K562 (cell line): Measurements from ENCODE around the gene ERP44. TPM values are rescaled to one million over a fixed set of nuclear protein-coding genes. Genes with fewer than 3 reads are reported as not detected.

Experiments
- CHD1 ChIP-seq: fragments of 200-600 bp; sonication (generic); IDR thresholded peaks from one replicate; pipeline ENCODE4 v1.6.1; 2012; ENCODE audit warnings: mild to moderate bottlenecking, moderate library complexity, low read length, inconsistent platforms
- COPS2 ChIP-seq: fragments of 450-650 bp; conservative IDR thresholded peaks from 2 replicates; pipeline ENCODE4 v1.6.1; 2016; ENCODE audit warnings: mild to moderate bottlenecking, moderate library complexity
- E2F8 ChIP-seq: fragments of 450-650 bp; IDR thresholded peaks from 2 replicates; pipeline ENCODE4 v1.7.1; 2018; ENCODE audit warnings: mild to moderate bottlenecking, low read depth; ENCODE audit not compliant: partially characterized antibody
- HINFP ChIP-seq: fragments of 450-650 bp; conservative IDR thresholded peaks from 2 replicates; pipeline ENCODE4 v1.6.1; 2016; ENCODE audit warnings: missing genetic modification characterization, low read depth, mild to moderate bottlenecking, control low read depth, missing compliant biosample characterization
- HOXB6 ChIP-seq: fragments of 250-450 bp; sonication (Bioruptor Pico); IDR thresholded peaks from 2 replicates; pipeline ENCODE4 v1.5.1; 2022; ENCODE audit warnings: mild to moderate bottlenecking, borderline replicate concordance
- KDM2B ChIP-seq: fragments of 250-450 bp; sonication (Bioruptor Pico); IDR thresholded peaks from 2 replicates; pipeline ENCODE4 v1.8.0; 2021; ENCODE audit warnings: mild to moderate bottlenecking, moderate library complexity
- MXI1 ChIP-seq: IDR thresholded peaks from 2 replicates; pipeline ENCODE4 v1.6.1; 2011; ENCODE audit warnings: low read depth, mild to moderate bottlenecking, improper control_type of control experiment, low read length
- NFYB ChIP-seq: IDR thresholded peaks from 2 replicates; pipeline ENCODE4 v1.6.1; 2011; ENCODE audit warnings: mild to moderate bottlenecking, moderate library complexity; ENCODE audit not compliant: insufficient read length; ENCODE audit errors: extremely low read depth
- NR1H2 ChIP-seq: sonication (generic); formaldehyde crosslinking; IDR thresholded peaks from 2 replicates; pipeline ENCODE4 v1.4.0; 2020; ENCODE audit warnings: mild to moderate bottlenecking, missing genetic modification reagents
- RFX5 ChIP-seq: IDR thresholded peaks from 2 replicates; pipeline ENCODE4 v1.6.1; 2011; ENCODE audit warnings: low read depth, mild to moderate bottlenecking, improper control_type of control experiment, low read length
- STAG1 ChIP-seq: sonication (generic); formaldehyde crosslinking; IDR thresholded peaks from 2 replicates; pipeline ENCODE4 v1.5.0; 2020; ENCODE audit warnings: missing genetic modification reagents, borderline replicate concordance
- THAP7 ChIP-seq: fragments of 250-450 bp; sonication (Bioruptor Pico); IDR thresholded peaks from 2 replicates; pipeline ENCODE4 v1.5.0; 2021
- TOE1 ChIP-seq, 2 experiments: fragments of 450-650 bp in 1 of 2; sonication (generic) in 1 of 2; formaldehyde crosslinking in 1 of 2; IDR thresholded peaks; 2 replicates each; pipeline versions ENCODE4 v1.7.1 to v1.8.0; 2016 to 2022; ENCODE audit warnings: borderline replicate concordance in 2 of 2, mild to moderate bottlenecking in 2 of 2, antibody characterized with exemption in 1 of 2, inconsistent platforms in 1 of 2, low read depth in 1 of 2, missing genetic modification reagents in 1 of 2, moderate library complexity in 1 of 2
- ZBED1 ChIP-seq: IDR thresholded peaks from 2 replicates; pipeline ENCODE4 v1.6.1; 2014
- ZC3H8 ChIP-seq: fragments of 450-650 bp; IDR thresholded peaks from 2 replicates; pipeline ENCODE4 v1.6.1; 2017
- ZNF324 ChIP-seq: fragments of 250-450 bp; sonication (Bioruptor Pico); IDR thresholded peaks from 2 replicates; pipeline ENCODE4 v1.4.0; 2020; ENCODE audit warnings: mild to moderate bottlenecking
- ZNF436 ChIP-seq: fragments of 250-450, 450-650 bp; sonication (Bioruptor Pico); formaldehyde crosslinking; IDR thresholded peaks from 2 replicates; pipeline ENCODE4 v1.7.0; 2020; ENCODE audit warnings: mild to moderate bottlenecking
- ZNF655 ChIP-seq: fragments of 250-450 bp; sonication (Bioruptor Pico); IDR thresholded peaks from 2 replicates; pipeline ENCODE4 v1.5.0; 2021
- ZNF740 ChIP-seq, 3 experiments: fragments of 200-800 bp in 1 of 3; sonication (Bioruptor generic) in 1 of 3; sonication (generic) in 1 of 3; formaldehyde crosslinking in 1 of 3; IDR thresholded peaks; 2 replicates each; pipeline versions ENCODE4 v1.6.1 to v1.8.0; 2016 to 2022; ENCODE audit warnings: mild to moderate bottlenecking in 2 of 3, missing compliant biosample characterization in 2 of 3, missing genetic modification characterization in 2 of 3, missing genetic modification reagents in 1 of 3
- polyA plus RNA-seq, 8 experiments: library from polyadenylated mRNA; depleted of rRNA in 4 of 8; stranded (reverse) in 5 of 8; unstranded in 3 of 8; fragments of >200 nt; fragmentation: Nextera tagmentation in 2 of 8; fragmentation: Illumina TruSeq in 1 of 8; extraction: Ambion mirVana in 2 of 8; extraction: Trizol in 1 of 8; gene quantifications; 2 replicates each; pipeline versions ENCODE4 v1.2.1 to v1.2.3, GENCODE V29; 2011 to 2014; ENCODE audit warnings: inconsistent platforms in 1 of 8, missing spikeins in 1 of 8
- total RNA-seq, 7 experiments: library from RNA; depleted of rRNA in 6 of 7; stranded (reverse); fragments of >200 nt in 6 of 7; fragmentation: Illumina TruSeq in 2 of 7; extraction: Trizol in 2 of 7; gene quantifications; 2 replicates each; pipeline versions ENCODE4 v1.2.1 to v1.2.3, GENCODE V29; 2011 to 2021; ENCODE audit warnings: low replicate concordance in 1 of 7

Gene ERP44
- total and polyA plus RNA-seq, 9 of the 15 experiments (the other 6 are each of a cell fraction or from before 2014, with no cell fraction given), result 9.2 to 23.4 (median 13.6) TPM

GRCh38 chr9:100070104-100071041, 28.4 kb downstream of the ERP44 start (continued):
- no peak for TF ChIP-seq ZNF740 (CRISPR knock-in tag; IDR thresholded peaks at IDR 0.05)
- TF ChIP-seq ZNF740 (tag; IDR thresholded peaks at IDR 0.05), result no peak
- TF ChIP-seq TOE1 (IDR thresholded peaks at IDR 0.05; ENCODE audit: borderline replicate concordance), result no peak
- TF ChIP-seq TOE1 (CRISPR knock-in tag; IDR thresholded peaks at IDR 0.05; ENCODE audit: borderline replicate concordance, low read depth), result no peak
- no peak for TF ChIP-seq CHD1
- no peak for TF ChIP-seq NR1H2 (CRISPR knock-in tag)
- no peak for TF ChIP-seq HOXB6 (CRISPR knock-in tag)
- TF ChIP-seq E2F8, result no peak
- no peak for TF ChIP-seq ZNF324 (CRISPR knock-in tag)
- no peak for TF ChIP-seq HINFP (tag)
- no peak for TF ChIP-seq ZC3H8
- no peak for TF ChIP-seq RFX5
- no peak for TF ChIP-seq KDM2B (CRISPR knock-in tag)
- TF ChIP-seq STAG1, result no peak
- TF ChIP-seq ZNF655, result no peak
- TF ChIP-seq THAP7, result no peak
- no peak for TF ChIP-seq COPS2
- no peak for TF ChIP-seq ZNF436
- TF ChIP-seq MXI1, result no peak
- no peak for TF ChIP-seq NFYB
- TF ChIP-seq ZBED1, result no peak
